ENCODE data around the gene LRRC7.
"Not testable (repeated sequence)": the region's sequence is repeated elsewhere in the genome, so short reads cannot be mapped to it uniquely, and the experiment has no call there.

Gene LRRC7

GRCh38 chr1:70044832-70045231, 477.1 kb downstream of the LRRC7 start:
- Histone ChIP-seq H3K36me3 (ENCODE audit: insufficient read depth, low read length) (no peaks in the 10 kb centered on the region), H3K9me2 (ENCODE audit: low read depth, low read length) (no peaks in the 10 kb centered on the region), H3K4me2 (ENCODE audit: low read length) (no peak overlapping the region), H3K9me3 (ENCODE audit: low read length) (no peaks in the 10 kb centered on the region), H4K20me1 (ENCODE audit: insufficient read depth, low read length) (no peaks in the 10 kb centered on the region), H3K27me3 (ENCODE audit: insufficient read depth, low read length) (no peaks in the 10 kb centered on the region), H3K9ac (ENCODE audit: low read length) (no peak overlapping the region), H3K27ac (ENCODE audit: low read depth, low read length, poor library complexity, severe bottlenecking) (no peak overlapping the region), H2AFZ (ENCODE audit: low read length) (no peak overlapping the region), H3K4me3 (ENCODE audit: low read depth, low read length, poor library complexity, severe bottlenecking) (no peak overlapping the region), H3K79me2 (ENCODE audit: insufficient read depth, low read length) (no peaks in the 10 kb centered on the region), H3F3A (ENCODE audit: insufficient read depth, low read length) (no peaks in the 10 kb centered on the region), H3K4me1 (ENCODE audit: insufficient read depth, low read length, severe bottlenecking) (no peaks in the 10 kb centered on the region)
- TF ChIP-seq EZH2 (IDR thresholded peaks at IDR 0.05; ENCODE audit: borderline replicate concordance, low read length) (no peak), CTCF (IDR thresholded peaks at IDR 0.05; ENCODE audit: low read length) (no peak)

- not testable (repeated sequence) for H4K20me1 ChIP-seq (ENCODE audit: insufficient read depth, low read length); H3K4me1 ChIP-seq (ENCODE audit: insufficient read depth, low read length, severe bottlenecking); H3K9me3 ChIP-seq (ENCODE audit: low read length); H3F3A ChIP-seq (ENCODE audit: insufficient read depth, low read length); H3K9me2 ChIP-seq (ENCODE audit: low read depth, low read length); H3K79me2 ChIP-seq (ENCODE audit: insufficient read depth, low read length); H3K27ac ChIP-seq (ENCODE audit: low read depth, low read length, poor library complexity, severe bottlenecking); H3K27me3 ChIP-seq (ENCODE audit: insufficient read depth, low read length); H3K9ac ChIP-seq (ENCODE audit: low read length); H2AFZ ChIP-seq (ENCODE audit: low read length); H3K4me2 ChIP-seq (ENCODE audit: low read length); H3K36me3 ChIP-seq (ENCODE audit: insufficient read depth, low read length); H3K4me3 ChIP-seq (ENCODE audit: low read depth, low read length, poor library complexity, severe bottlenecking)
Observed at GRCh38 chr1:70045581-70045980, 477.9 kb downstream of the LRRC7 start.

GRCh38 chr1:70048336-70049094, 480.8 kb downstream of the LRRC7 start:
- Histone ChIP-seq H3K4me1 (ENCODE audit: insufficient read depth, low read length, severe bottlenecking) (no peaks in the 10 kb centered on the region), H3K9ac (ENCODE audit: low read length) (no peak overlapping the region), H3F3A (ENCODE audit: insufficient read depth, low read length) (no peaks in the 10 kb centered on the region), H3K4me3 (ENCODE audit: low read depth, low read length, poor library complexity, severe bottlenecking) (no peak overlapping the region), H3K36me3 (ENCODE audit: insufficient read depth, low read length) (no peaks in the 10 kb centered on the region), H4K20me1 (ENCODE audit: insufficient read depth, low read length) (no peaks in the 10 kb centered on the region), H3K4me2 (ENCODE audit: low read length) (no peak overlapping the region), H3K79me2 (ENCODE audit: insufficient read depth, low read length) (no peaks in the 10 kb centered on the region), H2AFZ (ENCODE audit: low read length) (no peak overlapping the region), H3K27me3 (ENCODE audit: insufficient read depth, low read length) (no peaks in the 10 kb centered on the region), H3K9me2 (ENCODE audit: low read depth, low read length) (no peaks in the 10 kb centered on the region), H3K27ac (ENCODE audit: low read depth, low read length, poor library complexity, severe bottlenecking) (no peak overlapping the region), H3K9me3 (ENCODE audit: low read length) (no peaks in the 10 kb centered on the region)
- TF ChIP-seq EZH2 (IDR thresholded peaks at IDR 0.05; ENCODE audit: borderline replicate concordance, low read length): no peak

GRCh38 chr1:70051926-70052325, 484.2 kb downstream of the LRRC7 start:
- Histone ChIP-seq H3K4me3 (ENCODE audit: low read depth, low read length, poor library complexity, severe bottlenecking) (no peak overlapping the region), H3K9me3 (ENCODE audit: low read length) (no peaks in the 10 kb centered on the region), H2AFZ (ENCODE audit: low read length) (no peak overlapping the region), H4K20me1 (ENCODE audit: insufficient read depth, low read length) (no peaks in the 10 kb centered on the region), H3K4me1 (ENCODE audit: insufficient read depth, low read length, severe bottlenecking) (no peaks in the 10 kb centered on the region), H3K9ac (ENCODE audit: low read length) (no peak overlapping the region), H3K79me2 (ENCODE audit: insufficient read depth, low read length) (no peaks in the 10 kb centered on the region), H3K27ac (ENCODE audit: low read depth, low read length, poor library complexity, severe bottlenecking) (no peak overlapping the region), H3K27me3 (ENCODE audit: insufficient read depth, low read length) (no peaks in the 10 kb centered on the region), H3K9me2 (ENCODE audit: low read depth, low read length) (no peaks in the 10 kb centered on the region), H3F3A (ENCODE audit: insufficient read depth, low read length) (no peaks in the 10 kb centered on the region), H3K4me2 (ENCODE audit: low read length) (no peak overlapping the region), H3K36me3 (ENCODE audit: insufficient read depth, low read length) (no peaks in the 10 kb centered on the region)
- no peak for TF ChIP-seq EZH2 (IDR thresholded peaks at IDR 0.05; ENCODE audit: borderline replicate concordance, low read length)
- TF ChIP-seq CTCF (IDR thresholded peaks at IDR 0.05; ENCODE audit: low read length): no peak
